T-helper 9 cell (primary cell): ENCODE data around the gene CTBS.
"Not testable (repeated sequence)": the region's sequence is repeated elsewhere in the genome, so short reads cannot be mapped to it uniquely, and the experiment has no call there.

Experiments
- DNase-seq: peaks from one replicate; pipeline ENCODE4 v3.0.0-alpha.2; 2020

CTBS gene

GRCh38 chr1:84584126-84584525, 9.9 kb upstream of the CTBS start:
- no peak for DNase-seq

GRCh38 chr1:84583648-84584047, 9.4 kb upstream of the CTBS start:
- DNase-seq, result no peak

GRCh38 chr1:84582802-84583587, 8.8 kb upstream of the CTBS start:
- DNase-seq, result no peak

GRCh38 chr1:84581648-84582047, 7.4 kb upstream of the CTBS start:
- no peak for DNase-seq

GRCh38 chr1:84574936-84575335, 696 bp upstream of the CTBS start:
- DNase-seq, result no peak

GRCh38 chr1:84573481-84573966, 716 bp downstream of the CTBS start:
- DNase-seq, result no peak

GRCh38 chr1:84571150-84571535, 3.1 kb downstream of the CTBS start:
- DNase-seq, result no peak

- no peak for DNase-seq
These were observed 3.6 kb downstream of the CTBS start for GRCh38 chr1:84570436-84571149.

GRCh38 chr1:84569216-84569615, 5.0 kb downstream of the CTBS start:
- DNase-seq, result no peak

- DNase-seq, result no peak
These were observed 23.4 kb downstream of the CTBS start for GRCh38 chr1:84550826-84551225.

GRCh38 chr1:84541679-84542078, 32.6 kb downstream of the CTBS start:
- no peak for DNase-seq

- DNase-seq, result no peak
These were observed 33.5 kb downstream of the CTBS start for GRCh38 chr1:84540759-84541158.

GRCh38 chr1:84539972-84540371, 34.3 kb downstream of the CTBS start:
- no peak for DNase-seq

GRCh38 chr1:84538599-84538998, 35.6 kb downstream of the CTBS start:
- DNase-seq, result no peak

- DNase-seq, result no peak
These were observed 48.5 kb downstream of the CTBS start for GRCh38 chr1:84525779-84526178.

GRCh38 chr1:84524590-84524989, 49.6 kb downstream of the CTBS start:
- no peak for DNase-seq

- no peak for DNase-seq
These were observed 63.6 kb downstream of the CTBS start for GRCh38 chr1:84510668-84511067.

- no peak for DNase-seq
These were observed 64.1 kb downstream of the CTBS start for GRCh38 chr1:84510165-84510564.

GRCh38 chr1:84509029-84509428, 65.2 kb downstream of the CTBS start:
- no peak for DNase-seq

- no peak for DNase-seq
These were observed 65.7 kb downstream of the CTBS start for GRCh38 chr1:84508510-84508909.

GRCh38 chr1:84507887-84508286, 66.4 kb downstream of the CTBS start:
- DNase-seq, result not testable (repeated sequence)

GRCh38 chr1:84506729-84507453, 67.3 kb downstream of the CTBS start:
- no peak for DNase-seq

- peak; percentile 96 for DNase-seq
These were observed 68.1 kb downstream of the CTBS start, which contains the start of the genes GNG5 and SPATA1 for GRCh38 chr1:84506002-84506728. Gene GNG5, minus strand, starts transcription at chr1:84506581. Its CDS starts 490 bp downstream, at chr1:84506091. Gene SPATA1, plus strand, starts transcription at chr1:84506386. Its CDS starts 9,974 bp downstream, at chr1:84516360.
